Stimulated activated CD4-positive, alpha-beta T cell treated with anti-CD3 and anti-CD28 coated beads, Interleukin-2, amount 100 ng/mL, for 24 hours (primary cell): ENCODE data around the gene PLA2G12A.

ENCODE experiments used
- DNase-seq, 2 donors: peaks; one replicate each; pipeline ENCODE4 v3.0.0-alpha.2; 2020

Gene PLA2G12A

GRCh38 chr4:109729718-109730618, at the start of gene PLA2G12A:
Gene PLA2G12A (minus strand): TSS chr4:109730070. CDS start chr4:109729809, 261 bp downstream.
- DNase-seq: peak; percentile 71 to 72

DNA sequence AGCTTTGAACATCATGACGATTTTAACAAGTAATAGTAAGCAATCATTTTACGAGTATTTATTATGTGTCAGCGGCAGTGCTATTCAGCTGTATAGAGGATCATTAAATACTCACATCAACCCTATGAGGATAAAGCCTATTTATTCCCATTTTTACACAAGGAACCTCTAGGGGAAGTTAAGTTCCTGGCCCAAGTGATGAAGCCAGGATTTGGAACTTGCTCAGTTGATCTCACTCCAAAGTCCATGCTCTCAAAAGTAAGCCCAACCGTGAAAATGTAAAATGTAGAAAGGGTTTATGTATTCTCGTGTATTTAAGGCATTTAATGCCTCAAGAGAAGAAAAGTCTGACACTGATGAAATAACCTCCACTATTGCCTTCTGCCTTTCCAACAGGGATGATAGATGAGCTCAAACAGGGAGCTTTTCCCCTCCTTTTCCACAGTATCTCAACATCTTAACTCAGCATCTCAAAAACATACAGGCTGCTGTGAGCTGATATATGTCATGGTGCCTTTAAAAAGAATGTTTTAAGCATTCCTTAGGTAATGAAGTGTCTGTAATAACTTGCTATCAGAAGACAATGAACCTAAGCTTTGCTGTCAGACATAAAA, 35.0 kb upstream of the PLA2G12A start:
- DNase-seq: no peak

DNA sequence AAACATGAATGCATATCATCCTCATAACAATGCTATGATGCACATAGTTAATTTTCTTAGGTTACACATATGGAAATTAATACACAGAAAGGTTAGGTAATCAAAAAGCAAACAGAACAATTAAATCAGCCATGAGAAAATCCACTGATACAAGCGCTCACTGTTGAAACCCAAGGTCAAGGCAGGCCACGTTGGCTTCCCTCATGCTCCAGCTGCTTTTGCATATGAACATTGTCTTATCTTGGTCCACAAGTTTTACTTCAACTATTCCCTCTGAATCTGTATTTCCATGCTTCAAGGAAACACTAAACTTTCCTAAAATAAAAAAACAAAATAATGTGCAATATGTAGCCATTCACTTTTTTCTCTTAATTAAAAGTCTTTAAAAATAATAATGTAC, 34.5 kb upstream of the PLA2G12A start:
- no peak for DNase-seq

DNA sequence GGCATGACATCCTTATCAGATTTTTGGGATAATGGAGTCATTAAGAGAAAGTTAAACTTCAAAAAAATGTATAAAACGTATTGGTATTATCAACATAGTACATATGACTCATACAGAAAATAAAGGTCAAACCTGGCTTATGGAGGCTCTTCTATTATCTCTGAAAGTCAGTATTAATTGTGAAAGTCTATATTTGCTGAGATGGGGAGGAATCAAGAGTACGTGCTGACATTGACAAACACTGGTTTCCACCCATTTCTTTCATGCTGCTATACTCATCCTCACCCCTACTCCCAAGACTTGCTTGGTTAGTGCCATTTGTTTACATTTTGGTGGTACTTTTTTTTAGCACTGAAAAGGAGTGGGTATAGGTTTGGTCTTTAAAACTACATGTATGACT, 30.8 kb upstream of the PLA2G12A start:
- DNase-seq: no peak

- no peak for DNase-seq
Measured at GRCh38 chr4:109755656-109756055, 25.8 kb upstream of the PLA2G12A start.

- no peak for DNase-seq
Measured at GRCh38 chr4:109754093-109754857, 24.4 kb upstream of the PLA2G12A start.

GRCh38 chr4:109752525-109752924, 22.7 kb upstream of the PLA2G12A start:
- DNase-seq: no peak

DNA sequence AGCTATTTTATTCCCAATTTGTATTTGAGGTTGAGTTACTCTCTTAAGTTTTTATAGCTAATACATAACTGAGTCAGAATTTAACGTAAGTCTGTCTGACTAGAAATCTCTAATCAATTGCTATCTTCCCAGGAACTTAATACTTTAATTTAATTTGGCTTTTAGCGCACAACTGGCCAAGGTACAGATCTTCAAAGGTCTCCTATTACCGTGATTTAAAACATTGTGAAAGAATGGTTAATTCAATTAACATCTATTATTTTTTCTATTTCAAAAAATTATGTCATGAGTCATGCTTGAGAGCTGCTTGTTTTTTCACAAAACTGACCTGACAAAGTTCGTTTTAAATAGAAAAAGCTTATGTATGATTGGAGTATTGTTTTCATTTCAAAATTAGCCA, 22.0 kb upstream of the PLA2G12A start:
- DNase-seq: no peak

DNA sequence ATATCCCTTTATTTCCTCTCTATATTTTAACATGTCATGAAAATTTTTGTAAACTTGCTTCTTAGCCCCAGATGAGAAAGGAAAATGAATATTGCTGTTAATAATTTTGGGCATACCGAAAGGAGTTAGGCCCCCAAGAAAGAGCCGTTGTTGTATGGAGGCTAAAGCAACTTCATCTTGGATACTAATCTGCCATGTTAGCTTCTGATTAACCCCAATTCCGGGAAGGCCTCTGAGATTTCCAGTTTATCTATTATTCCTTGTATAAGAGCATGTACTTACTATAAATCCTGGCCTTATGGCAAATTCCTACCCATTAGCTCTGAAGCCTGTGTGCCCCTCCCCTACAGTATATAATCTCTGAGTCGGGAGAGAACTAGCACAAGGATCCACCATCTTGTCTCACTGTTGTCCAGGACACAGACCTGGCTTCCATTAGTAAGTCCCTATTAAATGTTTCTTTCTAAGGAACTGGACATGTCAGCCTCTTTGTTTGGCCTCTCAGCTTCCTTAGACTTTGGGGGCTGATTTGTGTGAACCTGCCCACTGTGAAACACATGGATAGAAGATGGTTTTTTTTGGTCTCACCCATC, 20.9 kb upstream of the PLA2G12A start:
- no peak for DNase-seq

DNA sequence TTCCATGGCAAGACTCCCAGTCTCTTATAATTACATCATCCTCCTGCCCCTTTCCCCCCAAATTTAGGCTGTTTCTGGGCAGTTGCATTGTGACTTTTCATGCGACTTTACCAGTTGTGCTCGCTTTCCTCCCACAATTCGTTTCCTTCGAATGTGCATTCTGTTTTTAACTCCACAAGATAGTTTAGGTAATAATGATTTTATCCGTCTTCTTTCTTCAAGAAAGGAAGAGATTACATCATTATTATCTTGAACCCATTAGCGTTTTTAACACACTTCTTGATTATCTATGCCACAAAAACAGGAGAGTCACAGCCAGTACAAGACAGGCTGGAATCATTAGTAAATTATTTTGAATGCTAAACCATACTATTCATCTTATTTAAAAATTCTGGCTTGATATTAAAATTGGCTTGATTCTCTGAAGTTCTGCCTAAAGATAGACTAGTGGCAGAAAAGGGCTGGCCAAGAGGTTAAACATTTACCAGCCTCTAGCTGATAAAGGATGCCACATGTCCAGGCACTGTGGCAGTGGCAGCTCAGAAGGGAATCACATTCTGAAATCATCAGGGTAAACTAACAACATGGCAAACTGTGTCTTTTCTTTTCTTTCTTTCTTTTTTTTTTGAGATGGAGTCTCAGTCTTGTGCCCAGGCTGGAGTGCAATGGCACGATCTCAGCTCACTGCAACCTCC, 19.7 kb upstream of the PLA2G12A start:
- DNase-seq: no peak

DNA sequence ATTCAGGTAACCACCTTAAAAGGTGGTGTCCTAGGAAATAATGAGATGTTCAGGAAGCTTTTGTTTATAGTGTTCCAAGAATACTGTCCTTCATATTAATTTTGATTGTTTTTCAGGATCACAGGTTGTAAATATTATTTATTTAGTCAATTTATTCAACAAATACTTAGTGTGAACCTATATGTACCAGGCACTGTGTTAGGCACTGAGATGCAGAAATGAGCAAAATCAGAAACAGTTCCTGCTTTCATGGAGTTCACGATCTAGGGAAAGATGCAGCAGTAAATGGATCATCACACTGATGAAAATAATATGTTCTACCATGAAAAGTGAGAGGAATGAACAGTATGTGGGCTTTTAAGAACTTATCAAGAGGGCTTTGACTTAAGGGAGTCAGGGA, 18.2 kb upstream of the PLA2G12A start:
- DNase-seq: no peak

GRCh38 chr4:109746728-109747127, 16.9 kb upstream of the PLA2G12A start:
- no peak for DNase-seq

DNA sequence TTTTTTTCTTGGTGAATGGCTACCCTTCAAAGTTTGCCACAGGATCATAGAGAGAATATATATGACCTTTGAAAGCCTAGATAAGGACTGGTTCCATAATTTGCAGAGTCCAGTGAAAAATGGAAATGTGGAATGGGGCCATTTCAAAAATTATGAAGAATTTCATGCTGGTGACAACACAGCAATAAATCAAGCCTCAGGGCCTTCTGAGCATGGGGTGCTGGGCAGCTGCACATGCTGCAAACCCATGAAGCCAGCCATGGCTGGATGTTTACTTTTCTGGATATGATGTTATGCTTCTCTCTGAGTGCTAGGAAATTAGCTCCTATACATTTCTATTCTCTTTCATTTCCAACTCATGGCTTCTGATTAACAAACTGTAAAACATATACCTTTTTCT, 16.0 kb upstream of the PLA2G12A start:
- no peak for DNase-seq

- DNase-seq: no peak
Measured at GRCh38 chr4:109739547-109739946, 9.7 kb upstream of the PLA2G12A start.

DNA sequence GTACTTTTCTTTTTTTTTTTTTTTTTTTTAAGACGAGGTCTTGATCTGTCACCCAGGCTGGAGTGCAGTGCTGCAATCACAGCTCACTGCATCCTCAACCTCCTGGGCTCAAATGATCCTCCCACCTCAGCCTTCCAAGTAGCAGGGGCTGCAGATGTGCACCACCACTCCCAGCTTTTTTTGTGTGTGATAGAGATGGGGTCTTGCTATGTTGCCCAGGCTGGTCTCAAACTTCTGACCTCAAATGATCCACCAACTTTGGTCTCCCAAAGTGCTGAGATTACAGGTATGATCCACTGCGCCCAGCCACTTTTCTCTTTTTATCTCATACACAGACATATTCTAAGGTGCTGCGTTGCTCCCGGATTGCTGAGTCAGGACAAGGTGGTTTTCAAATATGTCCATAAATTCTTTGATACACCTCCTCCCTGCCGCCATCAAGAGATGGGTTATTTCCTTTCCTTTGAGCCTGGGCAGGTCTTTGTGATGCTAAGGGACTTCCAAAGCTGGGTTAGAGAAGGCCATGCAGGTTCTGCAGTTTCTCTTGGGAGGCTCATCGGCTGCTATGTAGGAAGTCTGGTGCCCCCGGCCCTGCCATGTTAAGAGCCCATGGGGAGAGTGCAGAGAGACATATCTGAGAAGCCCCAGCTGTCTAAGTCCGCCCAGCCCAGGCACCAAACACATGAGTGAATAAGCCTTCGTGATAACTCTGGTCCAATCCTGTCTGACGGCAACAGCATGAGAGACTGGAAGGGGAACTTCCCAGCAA, 8.4 kb upstream of the PLA2G12A start:
- DNase-seq: no peak

DNA sequence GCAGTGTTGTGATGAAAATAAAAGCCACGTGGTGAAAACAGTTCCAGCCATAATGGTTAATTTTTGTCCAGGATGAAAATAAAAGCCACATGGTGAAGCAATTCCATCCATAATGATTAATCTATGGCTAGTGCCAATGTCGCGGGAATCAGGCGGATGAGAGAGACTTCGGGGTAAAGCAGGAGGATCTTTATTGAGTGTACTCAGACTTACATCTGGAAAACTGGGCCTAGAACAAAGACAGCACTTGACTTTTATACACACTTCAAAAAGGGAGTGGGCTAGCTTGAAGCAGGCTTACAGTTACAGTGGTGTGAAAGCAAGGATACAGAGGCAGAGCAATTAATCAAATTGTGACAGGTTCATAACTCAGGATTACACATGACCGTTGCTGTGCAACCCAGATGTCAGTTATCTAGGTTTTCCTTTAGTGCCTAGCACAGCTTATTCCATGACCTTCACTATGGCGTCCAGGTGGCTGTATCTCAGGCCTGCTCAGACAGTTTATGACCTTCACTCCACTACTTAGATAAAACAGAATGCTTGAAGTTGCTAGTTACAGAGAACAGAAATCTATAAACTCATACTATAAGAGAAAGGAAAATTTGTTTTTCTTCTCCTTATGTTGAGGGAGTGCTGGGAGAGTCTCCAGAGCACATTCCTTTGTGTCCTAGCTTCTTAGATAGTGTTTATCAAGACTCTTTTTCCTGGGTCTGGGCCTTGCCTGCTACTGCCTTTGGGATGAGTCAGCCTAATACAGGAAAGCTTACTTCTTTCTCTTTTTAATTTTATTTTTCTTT, 5.9 kb upstream of the PLA2G12A start:
- DNase-seq: no peak

GRCh38 chr4:109733728-109734127, 3.9 kb upstream of the PLA2G12A start:
- no peak for DNase-seq

DNA sequence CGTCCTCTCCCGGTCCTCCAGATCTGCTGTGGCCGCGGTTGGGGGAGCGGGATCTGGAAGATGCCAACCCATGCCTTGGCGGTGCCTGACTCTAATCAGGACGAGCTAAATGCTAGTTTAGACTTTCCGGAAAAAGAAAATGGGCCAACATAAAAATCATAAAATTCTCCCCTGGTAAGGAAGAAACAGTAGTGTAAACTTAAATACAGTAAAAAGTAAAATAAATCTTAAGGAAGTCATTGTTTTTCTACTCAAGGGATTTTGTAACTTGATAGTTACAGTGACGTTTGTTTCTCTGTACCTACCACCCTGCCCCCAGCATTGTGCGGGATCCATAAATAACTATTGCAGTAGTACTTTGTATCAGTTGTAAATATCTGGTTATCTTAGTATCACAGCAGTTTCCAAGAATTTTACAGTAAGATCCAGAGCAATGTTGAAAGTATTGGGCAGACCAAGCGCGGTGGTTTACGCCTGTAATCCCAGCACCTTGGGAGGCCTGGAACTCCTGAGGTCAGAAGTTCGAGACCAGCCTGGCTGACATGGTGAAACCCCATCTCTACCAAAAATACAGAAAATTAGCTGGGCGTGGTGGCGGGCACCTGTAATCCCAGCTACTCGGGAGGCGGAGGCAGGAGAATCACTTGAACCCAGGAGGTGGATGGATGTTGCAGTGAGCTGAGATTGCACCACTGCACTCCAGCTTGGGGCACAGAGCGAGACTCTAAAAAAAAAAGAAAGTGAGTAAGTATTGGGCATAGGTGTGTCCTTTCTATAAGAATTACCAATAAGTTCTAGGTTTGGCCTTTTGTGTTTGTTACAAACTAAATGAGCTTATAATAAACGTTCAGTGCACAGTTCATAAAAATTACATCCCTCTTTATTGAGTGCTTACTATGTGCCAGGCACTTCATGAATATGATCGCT, 1.0 kb upstream of the PLA2G12A start:
- no peak for DNase-seq

GRCh38 chr4:109729117-109729717, 653 bp downstream of the PLA2G12A start:
- DNase-seq: peak in 1 of 2 donors; percentile 30
